ENCODE measurements around the gene CAPN11.
"Not testable (repeated sequence)": the region's sequence is repeated elsewhere in the genome, so short reads cannot be mapped to it uniquely, and the experiment has no call there.

The CAPN11 gene

DNA sequence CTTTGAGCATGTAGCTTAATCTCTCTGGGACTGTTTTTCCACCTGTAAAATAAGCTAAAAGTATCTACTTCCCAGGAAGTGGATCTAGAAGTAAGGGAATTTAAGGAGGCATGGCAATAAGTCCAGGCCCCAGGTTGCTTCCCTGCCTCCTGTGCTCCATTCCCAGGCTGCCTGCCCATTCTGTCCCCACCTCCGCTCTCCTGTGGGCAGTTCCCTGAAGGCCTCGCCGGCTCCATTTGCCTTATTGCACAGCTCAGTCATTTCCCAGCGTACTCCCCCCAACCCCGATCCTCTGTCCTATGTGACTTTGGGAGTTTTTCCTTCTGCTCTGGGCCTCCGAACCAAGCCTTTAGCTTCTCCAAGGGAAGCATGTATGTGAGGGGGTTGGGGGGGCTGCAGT lies 69.4 kb downstream of the CAPN11 start:
- no peak for DNase-seq (ENCODE audit: low read depth in 2 of 2)

DNA sequence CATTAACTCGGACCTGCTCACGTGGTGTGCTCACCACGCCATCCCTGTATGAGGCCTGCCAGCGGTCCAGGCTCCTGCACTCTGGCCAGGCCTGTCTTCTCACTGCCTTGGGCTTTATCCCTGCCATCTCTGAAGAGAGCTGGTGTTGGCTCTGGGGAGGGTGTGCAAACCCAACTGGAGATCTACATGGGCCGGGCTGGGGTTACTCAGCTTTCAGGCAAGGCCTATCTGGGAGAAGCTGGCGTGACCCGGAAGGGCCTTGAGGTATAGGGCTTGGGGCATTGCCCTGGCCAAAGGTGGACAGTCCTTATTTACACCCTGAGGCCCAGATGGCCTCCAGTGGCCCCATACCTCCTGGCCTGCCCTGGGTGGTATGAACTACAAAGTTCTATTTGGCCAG lies 69.8 kb downstream of the CAPN11 start:
- DNase-seq (ENCODE audit: low read depth in 2 of 2), result no peak

- no peak for DNase-seq (ENCODE audit: low read depth in 2 of 2)
Observed at GRCh38 chr6:44228836-44229235, 70.2 kb downstream of the CAPN11 start.

GRCh38 chr6:44229376-44230033 lies 70.9 kb downstream of the CAPN11 start:
- no peak for DNase-seq (ENCODE audit: low read depth in 2 of 2)

DNA sequence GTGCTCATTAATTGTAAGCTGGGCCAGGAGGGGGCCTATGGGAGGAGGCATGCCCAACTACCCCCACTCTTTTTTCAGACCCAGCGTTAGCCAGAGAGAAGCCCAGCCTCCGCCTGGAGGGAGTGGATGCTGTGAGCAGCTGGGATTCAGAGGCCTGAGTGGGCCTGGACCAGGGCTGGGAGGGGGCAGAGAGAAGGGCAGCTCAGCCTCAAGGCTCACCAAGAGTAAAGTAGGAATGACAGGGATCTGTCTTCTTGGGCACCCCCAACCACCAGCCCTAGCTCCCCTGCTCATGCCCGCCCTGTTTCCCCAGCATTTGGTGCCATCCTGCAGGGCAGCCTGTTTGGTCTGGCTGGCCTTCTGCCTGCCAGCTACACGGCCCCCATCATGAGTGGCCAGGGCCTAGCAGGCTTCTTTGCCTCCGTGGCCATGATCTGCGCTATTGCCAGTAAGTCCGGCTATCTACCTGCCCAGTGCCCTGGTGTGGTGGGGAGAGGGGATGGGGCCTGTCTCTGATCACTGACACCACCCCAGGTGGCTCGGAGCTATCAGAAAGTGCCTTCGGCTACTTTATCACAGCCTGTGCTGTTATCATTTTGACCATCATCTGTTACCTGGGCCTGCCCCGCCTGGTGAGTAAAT lies 71.5 kb downstream of the CAPN11 start:
- DNase-seq (ENCODE audit: low read depth in 2 of 2), result no peak

GRCh38 chr6:44231426-44231825 lies 72.8 kb downstream of the CAPN11 start:
- not testable (repeated sequence) for DNase-seq (ENCODE audit: low read depth in 2 of 2)

DNA sequence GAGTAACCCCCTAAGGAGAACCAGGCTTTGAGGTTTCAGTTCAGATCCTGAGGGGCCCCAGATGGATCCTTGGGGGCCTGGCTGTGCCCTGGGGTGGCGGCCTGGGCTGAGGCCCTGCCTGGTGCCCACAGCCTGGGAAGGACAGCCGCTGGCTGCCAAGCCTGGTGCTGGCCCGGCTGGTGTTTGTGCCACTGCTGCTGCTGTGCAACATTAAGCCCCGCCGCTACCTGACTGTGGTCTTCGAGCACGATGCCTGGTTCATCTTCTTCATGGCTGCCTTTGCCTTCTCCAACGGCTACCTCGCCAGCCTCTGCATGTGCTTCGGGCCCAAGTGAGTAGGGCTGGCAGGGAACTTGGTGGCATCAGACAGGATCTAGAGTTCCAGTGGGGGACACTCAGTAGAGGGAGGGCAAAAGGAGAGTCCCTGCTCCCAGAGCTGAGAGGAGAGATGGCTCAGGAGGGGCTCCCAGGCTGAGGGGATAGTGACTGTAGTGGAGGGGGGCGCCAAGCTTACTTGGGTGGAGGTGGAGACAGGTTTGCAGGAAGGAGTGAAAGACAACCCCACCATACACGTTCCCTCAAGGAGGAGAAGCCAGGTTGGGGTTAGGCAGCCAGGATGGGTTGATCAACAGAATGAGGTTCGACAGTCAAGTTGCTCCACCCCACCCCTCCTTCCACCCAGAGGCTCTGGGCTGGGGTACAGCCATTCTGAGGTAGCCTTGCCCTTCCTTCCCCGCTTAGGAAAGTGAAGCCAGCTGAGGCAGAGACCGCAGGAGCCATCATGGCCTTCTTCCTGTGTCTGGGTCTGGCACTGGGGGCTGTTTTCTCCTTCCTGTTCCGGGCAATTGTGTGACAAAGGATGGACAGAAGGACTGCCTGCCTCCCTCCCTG lies 74.3 kb downstream of the CAPN11 start:
- DNase-seq (ENCODE audit: low read depth in 2 of 2), result no peak

DNA sequence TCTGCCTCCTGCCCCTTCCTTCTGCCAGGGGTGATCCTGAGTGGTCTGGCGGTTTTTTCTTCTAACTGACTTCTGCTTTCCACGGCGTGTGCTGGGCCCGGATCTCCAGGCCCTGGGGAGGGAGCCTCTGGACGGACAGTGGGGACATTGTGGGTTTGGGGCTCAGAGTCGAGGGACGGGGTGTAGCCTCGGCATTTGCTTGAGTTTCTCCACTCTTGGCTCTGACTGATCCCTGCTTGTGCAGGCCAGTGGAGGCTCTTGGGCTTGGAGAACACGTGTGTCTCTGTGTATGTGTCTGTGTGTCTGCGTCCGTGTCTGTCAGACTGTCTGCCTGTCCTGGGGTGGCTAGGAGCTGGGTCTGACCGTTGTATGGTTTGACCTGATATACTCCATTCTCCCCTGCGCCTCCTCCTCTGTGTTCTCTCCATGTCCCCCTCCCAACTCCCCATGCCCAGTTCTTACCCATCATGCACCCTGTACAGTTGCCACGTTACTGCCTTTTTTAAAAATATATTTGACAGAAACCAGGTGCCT lies 75.0 kb downstream of the CAPN11 start:
- no peak for DNase-seq (ENCODE audit: low read depth in 2 of 2)

Measured in stimulated activated CD8-positive, alpha-beta memory T cell treated with anti-CD3 and anti-CD28 coated beads, Interleukin-15, amount 100 ng/mL, for 4 hours (primary cell).